Occipital lobe (tissue), 2 donors: ENCODE data around the gene EHD1. TPM values are rescaled to one million over a fixed set of nuclear protein-coding genes. Genes with fewer than 3 reads are reported as not detected.

Experiments
- small RNA-seq: library from RNA; depleted of rRNA; stranded (forward); fragments of <200 nt; gene quantifications from one replicate; pipeline ENCODE3, GENCODE V24; 2014
- total RNA-seq: library from RNA; depleted of rRNA; stranded (reverse); fragments of >200 nt; gene quantifications from one replicate; pipeline ENCODE4 v1.2.3, GENCODE V29; 2014

Gene EHD1
- total RNA-seq, 1 donor from 2014 or later = 22.9 TPM

Small RNA genes within 50 kb of the gene (small RNA-seq; reads per million reads assigned to genes)
- gene MIR6749 (not detected), gene MIR6750 (not detected)

Other genes with a start within 250 kb of the EHD1 start
- gene NRXN2, start 155.4 kb downstream of the EHD1 start, total RNA-seq = 219 TPM
- gene RASGRP2, start 134.5 kb downstream of the EHD1 start, total RNA-seq = 36.7 TPM
- gene PYGM, start 118.6 kb downstream of the EHD1 start, total RNA-seq = 1.2 TPM
- gene SF1, start 100.1 kb downstream of the EHD1 start, total RNA-seq = 80.0 TPM
- 9.8 TPM for gene MAP4K2, start 75.4 kb downstream of the EHD1 start, total RNA-seq
- 17.2 TPM for gene MEN1, start 68.1 kb downstream of the EHD1 start, total RNA-seq
- 0.16 TPM for gene CDC42BPG, start 34.0 kb downstream of the EHD1 start, total RNA-seq
- gene ATG2A, start 38.6 kb upstream of the EHD1 start, total RNA-seq = 5.5 TPM
- 22.8 TPM for gene PPP2R5B, start 46.1 kb upstream of the EHD1 start, total RNA-seq
- gene GPHA2, start 57.3 kb upstream of the EHD1 start, total RNA-seq = not detected
- not detected for gene MAJIN, start 93.5 kb upstream of the EHD1 start, total RNA-seq
- not detected for gene BATF2, start 118.3 kb upstream of the EHD1 start, total RNA-seq
- 31.2 TPM for gene ARL2, start 135.5 kb upstream of the EHD1 start, total RNA-seq
- 19.0 TPM for gene SNX15, start 148.8 kb upstream of the EHD1 start, total RNA-seq
- gene SAC3D1, start 162.6 kb upstream of the EHD1 start, total RNA-seq = 8.7 TPM
- 2.3 TPM for gene NAALADL1, start 179.9 kb upstream of the EHD1 start, total RNA-seq
- 2.0 TPM for gene CDCA5, start 205.4 kb upstream of the EHD1 start, total RNA-seq
- gene ZFPL1, start 205.6 kb upstream of the EHD1 start, total RNA-seq = 14.7 TPM
- 215 TPM for gene VPS51, start 217.6 kb upstream of the EHD1 start, total RNA-seq
- 54.3 TPM for gene TM7SF2, start 233.3 kb upstream of the EHD1 start, total RNA-seq
- 4.7 TPM for gene ZNHIT2, start 239.1 kb upstream of the EHD1 start, total RNA-seq
- gene FAU, start 243.5 kb upstream of the EHD1 start, total RNA-seq = 180 TPM
- 26.4 TPM for gene MRPL49, start 243.7 kb upstream of the EHD1 start, total RNA-seq